Jurkat, Clone E6-1 (cell line): ENCODE results near the gene ATRN. TPM values are rescaled to one million over a fixed set of nuclear protein-coding genes. Genes with fewer than 3 reads are reported as not detected.
"Not testable (repeated sequence)": the region's sequence is repeated elsewhere in the genome, so short reads cannot be mapped to it uniquely, and the experiment has no call there.

Experiments used
- DNase-seq: peaks from one replicate; pipeline ENCODE4 v3.0.0-alpha.2; 2011; ENCODE audit warnings: low read depth, low spot score
- H3K4me3 ChIP-seq: 2 replicates; pipeline ENCODE4 v1.5.1; 2011; ENCODE audit warnings: mild to moderate bottlenecking, low read length, control low read depth, moderate library complexity
- polyA plus RNA-seq: library from polyadenylated mRNA; unstranded; fragments of >200 nt; gene quantifications from one replicate; pipeline ENCODE4 v1.2.1, GENCODE V29; 2012; ENCODE audit warnings: missing spikeins; ENCODE audit not compliant: insufficient read length, insufficient read depth

The ATRN gene
- polyA plus RNA-seq: 8.2 TPM

DNA sequence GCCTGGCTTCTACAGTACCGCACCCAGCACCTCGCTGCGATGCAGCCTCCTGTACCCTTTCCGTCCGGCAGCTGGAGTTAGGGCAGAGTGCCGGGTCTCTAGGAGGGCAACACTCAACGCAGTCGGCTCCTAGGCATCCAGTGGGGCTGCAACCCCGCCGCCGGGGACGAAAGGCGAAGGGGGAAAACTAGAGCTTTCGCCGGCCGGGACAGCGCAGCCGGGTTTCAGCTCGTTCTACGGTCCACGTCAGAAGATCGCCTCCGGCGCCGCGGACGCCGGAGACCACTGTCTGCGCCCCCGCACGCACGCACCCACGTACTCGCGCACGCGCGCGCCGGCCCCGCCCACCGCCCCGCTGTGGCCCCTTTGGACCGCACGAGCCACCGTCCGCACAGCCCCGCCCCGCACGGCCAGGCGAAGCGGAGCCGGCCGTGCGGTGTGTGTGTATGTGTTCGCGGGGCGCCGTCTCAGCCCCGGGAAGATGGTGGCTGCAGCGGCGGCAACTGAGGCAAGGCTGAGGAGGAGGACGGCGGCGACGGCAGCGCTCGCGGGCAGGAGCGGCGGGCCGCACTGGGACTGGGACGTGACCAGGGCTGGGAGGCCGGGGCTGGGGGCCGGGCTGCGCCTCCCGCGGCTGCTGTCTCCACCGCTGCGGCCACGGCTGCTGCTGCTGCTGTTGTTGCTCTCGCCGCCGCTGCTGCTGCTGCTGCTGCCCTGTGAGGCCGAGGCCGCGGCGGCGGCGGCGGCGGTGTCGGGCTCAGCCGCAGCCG lies at the start of gene ATRN:
Gene ATRN (plus strand): TSS at position 392 of the 770 bp plus-strand sequence. CDS start 90 bp downstream, at position 482.
- DNase-seq: peak; percentile 66
- H3K4me3 ChIP-seq: peak within 1 kb of the TSS; percentile 80

DNA sequence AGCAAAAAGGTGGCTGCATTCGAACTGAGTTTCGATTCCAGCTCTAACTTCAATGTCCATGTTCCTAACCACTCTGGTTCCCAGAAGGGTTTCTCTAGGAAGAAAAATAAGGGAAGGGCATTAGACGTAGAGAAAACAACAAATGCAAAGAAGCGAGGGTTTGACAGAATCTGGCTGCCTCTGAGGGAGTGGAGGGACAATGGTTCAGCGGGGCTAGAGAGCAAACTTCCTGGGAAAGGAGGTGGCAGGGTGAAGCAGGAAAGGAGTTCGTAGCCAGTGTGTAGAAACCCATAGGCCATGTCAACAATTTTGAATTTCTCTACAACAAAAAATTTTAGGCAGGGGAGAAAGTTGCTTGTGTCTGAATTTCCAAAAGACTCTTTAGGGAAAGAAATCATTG lies 48.8 kb upstream of the ATRN start:
- no peak for DNase-seq
- H3K4me3 ChIP-seq: no peak overlapping the region

DNA sequence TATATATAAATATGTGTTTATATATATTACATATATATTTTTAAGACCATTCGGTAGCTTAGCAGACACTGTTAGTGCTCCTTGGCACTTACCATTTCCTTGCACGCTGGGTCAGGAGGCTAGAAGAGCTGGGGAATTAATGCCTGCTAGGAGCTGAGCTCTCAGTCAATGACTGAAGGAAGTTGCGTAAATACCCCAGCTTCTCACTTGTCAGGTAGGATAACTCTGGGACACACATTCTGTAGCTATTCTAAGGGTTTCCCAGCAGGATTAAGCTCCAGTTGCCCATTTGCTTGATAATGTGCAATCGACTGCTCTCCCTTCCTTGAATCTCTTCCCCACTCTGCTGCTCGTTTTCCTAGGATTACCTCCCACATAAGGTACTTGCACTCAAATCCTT lies 47.7 kb upstream of the ATRN start:
- no peak overlapping the region for H3K4me3 ChIP-seq
- DNase-seq: no peak

DNA sequence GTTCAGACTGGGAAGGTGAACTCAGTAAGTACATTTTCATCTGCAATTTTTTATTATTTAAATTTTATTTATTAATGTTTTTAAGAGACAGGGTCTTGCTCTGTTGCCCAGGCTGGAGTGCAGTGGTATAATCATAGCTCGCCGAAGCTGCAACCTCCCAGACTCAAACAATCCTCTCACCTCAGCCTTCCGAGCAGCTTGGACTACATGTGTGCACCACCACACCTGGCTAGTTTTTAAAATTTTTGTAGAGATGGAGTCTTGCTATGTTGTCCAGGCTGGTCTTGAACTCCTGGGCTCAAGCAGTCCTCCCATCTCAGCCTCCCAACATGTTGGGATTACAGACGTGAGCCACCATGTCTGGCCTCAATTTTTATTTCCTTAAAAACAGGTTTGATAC lies 44.1 kb upstream of the ATRN start:
- not testable (repeated sequence) for H3K4me3 ChIP-seq, DNase-seq

DNA sequence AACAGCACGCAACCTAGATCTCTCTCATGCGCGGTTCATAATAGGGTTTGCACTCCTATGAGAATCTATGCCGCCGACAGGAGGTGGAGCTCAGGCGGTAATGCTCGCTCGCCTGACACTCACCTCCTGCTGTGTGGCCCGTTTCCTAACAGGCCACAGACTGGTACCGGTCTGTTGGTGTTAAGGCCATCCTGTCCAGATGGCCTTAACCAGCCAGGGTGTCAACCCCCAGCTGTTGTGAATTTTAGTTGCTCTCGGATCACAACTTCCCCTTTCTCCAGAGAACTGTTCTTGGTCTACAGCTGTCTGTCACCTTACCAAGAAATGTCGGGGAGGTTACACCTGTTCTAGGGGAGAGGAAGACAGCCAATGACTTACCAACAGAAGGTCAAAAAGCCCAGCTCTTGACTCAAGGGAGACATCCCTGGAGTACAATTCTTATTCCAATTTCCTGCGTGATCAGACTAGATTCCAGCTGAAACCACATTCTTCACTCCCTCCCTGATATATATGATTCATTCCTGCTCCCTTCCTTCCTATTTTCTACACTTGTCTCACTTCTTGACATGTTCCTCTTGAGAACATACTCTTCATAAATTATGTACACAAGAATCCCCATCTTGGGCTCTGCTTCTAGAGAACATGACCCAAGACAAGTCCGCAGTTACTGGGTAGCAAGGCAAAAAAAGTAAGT lies 40.3 kb upstream of the ATRN start:
- H3K4me3 ChIP-seq: no peak overlapping the region
- DNase-seq: no peak

DNA sequence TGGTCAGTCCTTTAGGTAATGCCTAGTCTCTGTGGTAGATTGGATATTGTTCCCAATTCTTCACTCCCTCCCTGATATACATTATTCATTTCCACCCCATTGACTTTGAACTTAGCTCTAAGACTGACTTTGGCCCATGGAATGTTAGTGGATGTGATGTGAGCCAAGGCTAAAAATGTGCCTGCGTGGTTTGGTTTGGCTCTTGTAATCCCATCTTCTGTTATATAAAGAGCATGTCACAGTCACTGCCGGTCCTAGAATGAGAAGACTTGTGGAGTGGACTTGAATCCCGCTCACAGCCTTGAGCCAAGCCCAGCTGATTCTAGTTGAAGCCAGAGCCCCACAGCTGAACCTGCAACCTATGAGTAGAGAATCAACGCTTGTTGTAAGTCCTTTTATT lies 39.7 kb upstream of the ATRN start:
- DNase-seq: no peak

DNA sequence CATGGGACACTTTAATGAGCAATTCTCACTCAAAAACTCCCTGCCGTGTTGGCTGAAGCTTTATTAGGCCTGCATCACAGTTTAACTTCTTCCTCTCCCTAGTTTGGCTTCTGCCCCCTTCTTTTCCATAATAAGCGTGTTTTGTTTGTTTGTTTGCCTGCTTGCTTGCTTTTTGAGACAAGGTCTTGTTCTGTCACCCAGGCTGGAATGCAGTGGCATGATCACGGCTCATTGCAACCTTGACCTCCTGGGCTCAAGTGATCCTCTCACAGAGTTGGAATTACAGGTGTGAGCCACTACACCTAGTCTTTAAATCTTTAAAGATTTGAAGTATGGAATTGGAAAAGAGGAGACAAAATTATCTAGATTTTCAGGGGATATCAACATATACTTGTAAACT lies 38.0 kb upstream of the ATRN start:
- H3K4me3 ChIP-seq: no peak overlapping the region
- no peak for DNase-seq

More for the DNA sequence above, 39.7 kb upstream of the ATRN start:
- H3K4me3 ChIP-seq: no peak overlapping the region

DNA sequence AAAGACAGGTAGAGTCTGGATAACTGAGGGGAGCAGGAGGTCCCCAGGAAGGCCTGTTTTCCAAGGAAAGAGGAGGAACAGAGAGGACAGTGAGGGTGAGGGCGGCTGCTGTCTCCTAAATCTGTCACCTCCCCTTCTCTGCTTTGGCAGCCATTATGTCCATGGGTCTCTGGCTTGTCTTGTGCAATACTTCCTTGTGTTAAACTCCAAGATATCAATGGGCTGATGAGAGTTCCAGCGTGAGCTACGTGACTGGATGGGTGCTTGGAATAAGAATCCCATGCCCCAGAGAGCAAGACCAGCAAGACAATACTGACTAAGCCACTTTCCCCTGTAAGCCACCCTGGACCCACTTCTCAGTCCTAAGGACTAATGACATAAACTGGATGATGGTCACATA lies 37.1 kb upstream of the ATRN start:
- H3K4me3 ChIP-seq: no peak overlapping the region
- no peak for DNase-seq

DNA sequence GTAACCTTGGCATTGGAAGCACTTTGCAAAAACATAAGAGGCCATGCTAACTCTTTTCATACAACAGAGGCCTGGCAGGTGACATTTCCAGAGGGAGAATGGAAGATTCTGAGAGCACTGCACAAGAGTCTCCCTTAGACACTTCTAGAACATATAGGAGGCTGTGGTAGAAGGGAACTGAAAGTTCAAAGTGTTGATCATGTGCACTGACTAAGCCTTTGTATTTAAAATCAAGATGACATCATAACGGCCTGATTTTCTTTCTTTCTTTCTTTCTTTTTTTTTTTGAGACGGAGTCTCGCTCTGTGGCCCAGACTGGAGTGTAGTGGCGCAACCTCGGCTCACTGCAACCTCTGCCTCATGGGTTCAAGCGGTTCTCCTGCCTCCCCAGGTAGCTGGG lies 36.6 kb upstream of the ATRN start:
- no peak for DNase-seq
- no peak overlapping the region for H3K4me3 ChIP-seq

DNA sequence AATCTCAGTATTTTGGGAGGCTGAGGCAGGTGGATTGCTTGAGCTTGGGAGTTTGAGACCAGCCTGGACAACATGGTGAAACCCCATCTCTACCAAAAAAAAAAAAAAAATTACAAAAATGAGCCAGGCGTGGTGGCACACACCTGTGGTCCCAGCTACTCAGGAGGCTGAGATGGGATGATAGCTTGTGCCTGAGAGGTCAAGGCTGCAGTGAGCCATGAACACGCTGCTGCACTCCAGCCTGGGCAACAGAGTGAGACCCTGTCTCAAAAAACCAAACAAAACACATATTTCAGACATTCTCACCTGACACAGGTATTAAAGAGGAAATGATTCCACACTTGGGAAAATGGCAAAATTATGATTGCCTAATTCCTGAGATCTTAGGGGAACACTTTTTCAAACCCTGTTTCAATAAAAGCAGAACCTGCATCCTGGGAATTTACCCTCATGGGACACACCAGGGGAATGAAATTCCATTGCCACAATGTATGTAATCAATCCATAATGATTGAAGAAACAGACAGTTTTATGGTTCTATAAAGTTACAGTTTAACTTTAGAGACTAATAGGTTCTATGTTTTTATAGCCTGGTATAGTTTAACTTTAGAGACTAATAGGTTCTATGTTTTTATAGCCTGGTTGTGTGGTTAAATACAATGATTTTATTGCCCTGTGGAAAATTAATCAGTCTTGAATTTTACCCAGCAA lies 33.8 kb upstream of the ATRN start:
- no peak overlapping the region for H3K4me3 ChIP-seq
- no peak for DNase-seq

DNA sequence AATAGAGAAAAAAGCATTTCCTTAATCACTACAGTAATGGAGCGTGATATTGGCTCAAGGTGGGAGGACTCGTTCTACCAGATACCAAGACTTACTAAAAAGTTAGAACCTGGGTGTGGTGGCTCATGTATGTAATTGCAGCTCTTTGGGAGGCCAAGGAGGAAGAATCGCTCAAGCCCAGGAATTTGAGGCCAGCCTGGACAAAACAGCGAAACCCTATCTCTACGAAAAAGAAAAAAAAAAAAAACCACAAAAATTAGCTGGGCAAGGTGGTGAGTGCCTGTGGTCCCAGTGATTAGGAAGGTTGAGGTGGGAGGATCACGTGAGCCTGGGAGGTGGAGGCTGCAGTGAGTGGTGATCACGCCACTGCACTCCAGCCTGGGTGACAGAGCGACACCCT lies 24.0 kb upstream of the ATRN start:
- no peak overlapping the region for H3K4me3 ChIP-seq
- no peak for DNase-seq

DNA sequence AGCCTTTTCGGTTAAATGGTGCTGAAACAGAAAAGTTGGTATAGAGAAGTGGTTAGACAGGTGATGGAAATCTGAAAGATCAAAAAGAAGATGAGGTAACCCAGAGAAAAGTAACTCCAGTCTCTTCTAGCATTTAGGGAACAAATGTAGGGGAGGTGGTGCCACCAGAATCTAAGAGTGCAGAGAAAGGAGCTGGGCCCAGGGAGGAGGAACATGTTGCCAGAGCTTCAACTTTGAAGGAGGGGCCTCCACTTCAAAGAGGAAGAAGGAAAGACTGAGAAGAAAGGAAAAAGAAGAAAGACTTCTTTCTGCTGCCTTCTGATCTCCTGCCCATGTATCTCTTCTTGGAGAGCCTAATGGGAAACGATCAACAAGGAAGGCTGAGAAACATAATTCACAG lies 23.5 kb upstream of the ATRN start:
- H3K4me3 ChIP-seq: no peak overlapping the region
- DNase-seq: no peak

DNA sequence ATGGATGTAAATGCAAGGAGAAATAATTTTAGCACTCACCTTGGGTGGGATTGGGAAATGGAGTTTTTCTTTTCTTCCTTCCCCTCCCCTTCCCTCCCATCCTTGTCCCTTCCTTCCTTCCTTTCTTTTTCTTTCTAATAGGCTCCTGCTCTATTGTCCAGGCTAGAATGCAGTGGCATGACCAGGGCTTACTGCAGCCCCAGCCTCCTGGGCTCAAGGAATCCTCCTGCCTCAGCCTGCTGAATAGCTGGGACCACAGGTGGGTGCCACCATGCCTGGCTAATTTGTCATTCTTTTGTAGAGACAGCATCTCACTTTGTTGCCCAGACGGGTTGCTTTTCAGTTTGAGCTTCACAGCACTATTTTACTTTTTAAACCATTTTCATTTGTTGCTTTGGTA lies 21.5 kb upstream of the ATRN start:
- H3K4me3 ChIP-seq: no peak overlapping the region
- DNase-seq: no peak

DNA sequence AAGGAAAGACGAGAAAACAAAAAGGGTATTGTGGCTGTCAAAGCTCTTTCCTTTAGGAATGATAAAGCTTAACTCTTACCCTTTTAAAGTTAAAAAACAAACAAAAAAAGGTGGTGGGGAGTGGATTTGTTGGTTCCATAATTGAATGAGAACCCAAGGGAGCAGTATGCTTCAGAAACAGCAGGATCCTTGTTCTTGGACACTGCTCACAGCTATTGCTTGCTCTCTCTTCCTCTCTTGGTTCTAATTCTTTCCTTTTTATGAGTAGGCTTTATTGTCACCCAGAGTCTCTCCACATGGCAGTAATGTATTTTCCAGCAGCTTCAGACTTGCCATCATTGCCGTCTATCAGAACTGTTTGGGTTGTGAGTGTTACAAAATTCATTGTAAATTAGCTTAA lies 18.7 kb upstream of the ATRN start:
- no peak overlapping the region for H3K4me3 ChIP-seq

DNA sequence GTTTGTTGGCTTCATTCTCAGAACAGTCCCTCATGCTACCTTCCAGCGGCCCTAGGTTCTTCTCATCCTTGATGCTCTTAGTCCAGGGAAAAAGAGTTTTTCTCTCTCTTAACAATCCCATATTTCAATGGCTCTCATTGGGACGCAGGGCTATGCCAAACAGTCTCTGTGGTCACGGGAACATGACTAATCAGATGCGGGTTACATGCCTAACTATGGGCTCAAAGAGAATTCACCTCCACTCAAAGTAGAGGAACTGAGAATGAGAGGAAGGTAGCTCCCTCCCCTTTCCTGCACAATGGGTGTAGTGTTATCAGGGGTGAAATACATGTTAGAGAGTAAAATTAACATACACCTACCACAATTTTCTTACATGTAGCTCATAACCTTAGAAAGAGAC lies 18.1 kb upstream of the ATRN start:
- no peak for DNase-seq

More for the DNA sequence above, 18.7 kb upstream of the ATRN start:
- DNase-seq: no peak

DNA sequence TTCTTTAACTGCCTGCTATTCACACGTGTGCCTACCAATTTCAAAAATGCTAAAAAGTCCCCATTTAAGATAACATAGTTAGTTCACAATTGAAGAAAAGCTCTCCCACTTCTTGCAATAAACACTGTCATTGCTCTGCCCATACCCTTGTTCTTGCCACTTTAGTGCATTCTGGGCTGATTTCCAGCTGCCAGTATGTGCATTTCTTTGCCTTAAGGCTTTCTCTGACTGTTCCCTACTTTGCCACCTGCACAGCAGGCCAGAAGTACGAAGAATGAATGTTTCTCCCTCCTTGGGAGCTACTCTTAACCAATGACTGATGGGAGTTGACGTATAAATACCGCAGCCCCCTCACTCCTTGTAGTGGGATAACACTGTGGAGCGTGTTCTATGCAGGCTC lies 16.0 kb upstream of the ATRN start:
- DNase-seq: no peak
- no peak overlapping the region for H3K4me3 ChIP-seq

More for the DNA sequence above, 18.1 kb upstream of the ATRN start:
- no peak overlapping the region for H3K4me3 ChIP-seq

DNA sequence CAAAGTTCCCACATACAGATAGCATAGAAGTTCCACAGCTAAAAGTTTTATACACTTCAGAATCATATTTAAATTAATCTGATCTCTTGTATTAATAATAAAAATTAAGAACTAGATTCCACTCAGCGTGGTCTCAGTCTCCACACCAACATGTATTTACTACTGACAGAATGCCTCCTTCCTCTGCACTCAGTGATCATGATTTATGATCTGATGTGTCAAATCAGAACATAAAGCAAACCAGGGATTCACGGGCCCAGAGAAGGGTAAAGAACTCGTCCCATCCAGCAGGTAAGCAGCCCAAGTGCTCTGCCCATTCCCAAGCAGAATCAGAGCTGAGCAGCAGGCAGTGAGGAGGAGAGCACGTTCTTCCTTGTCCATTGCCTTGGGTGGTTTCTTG lies 14.2 kb upstream of the ATRN start:
- DNase-seq: no peak
- H3K4me3 ChIP-seq: no peak overlapping the region

DNA sequence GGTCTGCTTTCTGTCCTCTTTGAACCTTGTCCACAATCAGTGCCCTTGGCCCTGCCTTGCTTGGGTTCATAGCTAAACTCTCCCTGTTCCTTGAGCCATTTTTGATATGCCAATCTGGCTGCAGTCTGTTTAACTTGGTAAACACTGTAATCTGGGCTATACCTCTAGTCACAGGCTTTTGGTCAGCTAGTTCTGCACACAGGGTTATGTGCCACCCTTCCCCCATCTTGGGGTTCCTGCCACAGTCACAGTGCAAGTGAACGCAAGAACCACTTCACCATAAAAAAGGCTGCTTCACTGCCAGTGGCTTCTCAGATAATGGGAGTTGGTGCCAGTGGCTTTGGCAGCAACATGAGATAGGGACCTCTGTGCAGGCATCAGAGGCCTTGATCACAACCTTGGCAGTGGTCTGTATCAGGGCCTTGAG lies 10.9 kb upstream of the ATRN start:
- H3K4me3 ChIP-seq: no peak overlapping the region
- DNase-seq: no peak

DNA sequence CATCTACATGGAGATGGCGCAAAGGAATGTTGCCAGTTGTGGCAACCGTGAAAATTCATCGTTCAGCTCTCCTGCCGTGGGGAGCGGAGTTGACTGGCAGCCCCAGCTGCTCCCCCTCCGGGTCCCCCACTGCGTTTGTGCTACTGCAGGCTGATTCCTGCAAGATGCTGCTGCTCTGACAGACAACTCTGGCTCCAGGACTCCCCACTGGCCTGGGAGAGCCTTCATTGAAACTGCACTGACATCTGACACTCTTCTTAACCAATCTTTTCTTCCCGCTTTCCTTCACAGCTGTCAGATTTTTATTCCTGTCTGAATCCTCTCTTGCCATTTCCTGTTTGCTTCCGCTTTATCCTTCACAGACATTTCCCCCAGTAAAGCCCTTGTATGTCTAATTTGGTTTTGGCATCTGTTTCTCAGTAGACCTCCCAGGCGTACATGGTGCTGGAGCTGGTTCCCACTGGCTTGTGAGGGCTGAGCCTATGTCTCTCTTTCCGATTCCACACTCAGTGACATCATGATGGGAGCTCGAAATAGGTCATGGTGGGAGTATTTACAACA lies 9.5 kb upstream of the ATRN start:
- no peak overlapping the region for H3K4me3 ChIP-seq
- DNase-seq: no peak
